HepG2 (cell line): ENCODE data around the gene SH3D19. TPM values are rescaled to one million over a fixed set of nuclear protein-coding genes. Genes with fewer than 3 reads are reported as not detected.

Source experiments
- FLYWCH1 ChIP-seq: sonication (generic); formaldehyde crosslinking; IDR thresholded peaks from 2 replicates; pipeline ENCODE4 v1.8.1; 2023; ENCODE audit warnings: mild to moderate bottlenecking, missing genetic modification reagents
- KDM2A ChIP-seq: sonication (generic); formaldehyde crosslinking; IDR thresholded peaks from 2 replicates; pipeline ENCODE4 v1.4.0; 2020; ENCODE audit warnings: low read depth, missing genetic modification reagents, borderline replicate concordance
- MXD1 ChIP-seq: sonication (generic); formaldehyde crosslinking; IDR thresholded peaks from 2 replicates; pipeline ENCODE4 v1.4.0; 2020; ENCODE audit warnings: mild to moderate bottlenecking, missing genetic modification reagents
- NFIC ChIP-seq: IDR thresholded peaks from 2 replicates; pipeline ENCODE4 v1.6.1; 2012; ENCODE audit warnings: mild to moderate bottlenecking, low read length, inconsistent platforms
- NR0B2 ChIP-seq: sonication (generic); formaldehyde crosslinking; IDR thresholded peaks from 2 replicates; pipeline ENCODE4 v1.4.0; 2020; ENCODE audit warnings: mild to moderate bottlenecking, missing genetic modification reagents
- PAF1 ChIP-seq: IDR thresholded peaks from 2 replicates; pipeline ENCODE4 v1.6.1; 2016; ENCODE audit warnings: missing genetic modification reagents, missing compliant biosample characterization
- PRDM10 ChIP-seq: sonication (generic); formaldehyde crosslinking; IDR thresholded peaks from 2 replicates; pipeline ENCODE4 v1.4.0; 2020; ENCODE audit warnings: low read depth, missing genetic modification reagents
- SMYD3 ChIP-seq: sonication (generic); formaldehyde crosslinking; IDR thresholded peaks from 2 replicates; pipeline ENCODE4 v1.8.1; 2023; ENCODE audit warnings: mild to moderate bottlenecking, missing genetic modification reagents
- U2AF2 ChIP-seq: fragments of 200-400 bp; formaldehyde crosslinking; IDR thresholded peaks from 2 replicates; pipeline ENCODE4 v1.6.1; 2017; ENCODE audit warnings: low read depth, mild to moderate bottlenecking, low read length
- ZNF225 ChIP-seq: sonication (generic); formaldehyde crosslinking; IDR thresholded peaks from 2 replicates; pipeline ENCODE4 v1.4.0; 2020; ENCODE audit warnings: mild to moderate bottlenecking, missing genetic modification reagents
- polyA plus RNA-seq, 8 experiments: library from polyadenylated mRNA; depleted of rRNA in 3 of 8; stranded (reverse) in 7 of 8; unstranded in 1 of 8; fragments of >200 nt; fragmentation: Illumina TruSeq in 4 of 8; extraction: Trizol in 4 of 8; gene quantifications; 2 replicates each; pipeline versions ENCODE4 v1.2.1 to v1.2.3, GENCODE V29; 2011 to 2016; ENCODE audit warnings: low read depth in 4 of 8, missing spikeins in 1 of 8, mixed read lengths in 1 of 8; ENCODE audit not compliant: insufficient read depth in 1 of 8
- total RNA-seq, 5 experiments: library from RNA; depleted of rRNA; stranded (reverse); fragments of >200 nt; fragmentation: Illumina TruSeq; extraction: Trizol; gene quantifications; 2 replicates each; pipeline ENCODE4 v1.2.3, GENCODE V29; 2016; ENCODE audit warnings: low read depth in 1 of 5
- TF ChIP-seq, protein P1 (sequence below), 2 experiments: fragments of 450-650 bp in 1 of 2; sonication (generic) in 1 of 2; formaldehyde crosslinking in 1 of 2; IDR thresholded peaks; 2 replicates each; pipeline versions ENCODE4 v1.6.1 to v1.8.0; 2016 to 2022; ENCODE audit warnings: antibody characterized with exemption in 1 of 2, mild to moderate bottlenecking in 1 of 2, missing genetic modification reagents in 1 of 2
- TF ChIP-seq, protein P2 (sequence below): sonication (generic); formaldehyde crosslinking; IDR thresholded peaks from 2 replicates; pipeline ENCODE4 v1.8.0; 2022; ENCODE audit warnings: mild to moderate bottlenecking, missing genetic modification reagents, borderline replicate concordance

SH3D19 gene
- total and polyA plus RNA-seq, 2 of the 13 experiments (the other 11 are each of a cell fraction or from before 2014, with no cell fraction given) = 31.2 to 38.0 TPM

- TF ChIP-seq, protein P1, sequence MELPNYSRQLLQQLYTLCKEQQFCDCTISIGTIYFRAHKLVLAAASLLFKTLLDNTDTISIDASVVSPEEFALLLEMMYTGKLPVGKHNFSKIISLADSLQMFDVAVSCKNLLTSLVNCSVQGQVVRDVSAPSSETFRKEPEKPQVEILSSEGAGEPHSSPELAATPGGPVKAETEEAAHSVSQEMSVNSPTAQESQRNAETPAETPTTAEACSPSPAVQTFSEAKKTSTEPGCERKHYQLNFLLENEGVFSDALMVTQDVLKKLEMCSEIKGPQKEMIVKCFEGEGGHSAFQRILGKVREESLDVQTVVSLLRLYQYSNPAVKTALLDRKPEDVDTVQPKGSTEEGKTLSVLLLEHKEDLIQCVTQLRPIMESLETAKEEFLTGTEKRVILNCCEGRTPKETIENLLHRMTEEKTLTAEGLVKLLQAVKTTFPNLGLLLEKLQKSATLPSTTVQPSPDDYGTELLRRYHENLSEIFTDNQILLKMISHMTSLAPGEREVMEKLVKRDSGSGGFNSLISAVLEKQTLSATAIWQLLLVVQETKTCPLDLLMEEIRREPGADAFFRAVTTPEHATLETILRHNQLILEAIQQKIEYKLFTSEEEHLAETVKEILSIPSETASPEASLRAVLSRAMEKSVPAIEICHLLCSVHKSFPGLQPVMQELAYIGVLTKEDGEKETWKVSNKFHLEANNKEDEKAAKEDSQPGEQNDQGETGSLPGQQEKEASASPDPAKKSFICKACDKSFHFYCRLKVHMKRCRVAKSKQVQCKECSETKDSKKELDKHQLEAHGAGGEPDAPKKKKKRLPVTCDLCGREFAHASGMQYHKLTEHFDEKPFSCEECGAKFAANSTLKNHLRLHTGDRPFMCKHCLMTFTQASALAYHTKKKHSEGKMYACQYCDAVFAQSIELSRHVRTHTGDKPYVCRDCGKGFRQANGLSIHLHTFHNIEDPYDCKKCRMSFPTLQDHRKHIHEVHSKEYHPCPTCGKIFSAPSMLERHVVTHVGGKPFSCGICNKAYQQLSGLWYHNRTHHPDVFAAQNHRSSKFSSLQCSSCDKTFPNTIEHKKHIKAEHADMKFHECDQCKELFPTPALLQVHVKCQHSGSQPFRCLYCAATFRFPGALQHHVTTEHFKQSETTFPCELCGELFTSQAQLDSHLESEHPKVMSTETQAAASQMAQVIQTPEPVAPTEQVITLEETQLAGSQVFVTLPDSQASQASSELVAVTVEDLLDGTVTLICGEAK (IDR thresholded peaks at IDR 0.05) = no peak
- TF ChIP-seq, protein P1 (CRISPR knock-in tag; IDR thresholded peaks at IDR 0.05) = peak; percentile 68; the same call in 1 of the 2 replicates
- TF ChIP-seq NR0B2 (0 out of 2 replicates have a peak, but pooled peaks have one; percentile 59), MXD1 (CRISPR knock-in tag) (no peak), SMYD3 (CRISPR knock-in tag) (peak; percentile 94), FLYWCH1 (CRISPR knock-in tag) (no peak), ZNF225 (CRISPR knock-in tag) (no peak), PRDM10 (CRISPR knock-in tag) (no peak), PAF1 (CRISPR knock-in tag) (no peak), U2AF2 (no peak), KDM2A (CRISPR knock-in tag) (peak; percentile 80; the same call in 1 of the 2 replicates), NFIC (peak; percentile 72; the same call in 1 of the 2 replicates)
- TF ChIP-seq, protein P2, sequence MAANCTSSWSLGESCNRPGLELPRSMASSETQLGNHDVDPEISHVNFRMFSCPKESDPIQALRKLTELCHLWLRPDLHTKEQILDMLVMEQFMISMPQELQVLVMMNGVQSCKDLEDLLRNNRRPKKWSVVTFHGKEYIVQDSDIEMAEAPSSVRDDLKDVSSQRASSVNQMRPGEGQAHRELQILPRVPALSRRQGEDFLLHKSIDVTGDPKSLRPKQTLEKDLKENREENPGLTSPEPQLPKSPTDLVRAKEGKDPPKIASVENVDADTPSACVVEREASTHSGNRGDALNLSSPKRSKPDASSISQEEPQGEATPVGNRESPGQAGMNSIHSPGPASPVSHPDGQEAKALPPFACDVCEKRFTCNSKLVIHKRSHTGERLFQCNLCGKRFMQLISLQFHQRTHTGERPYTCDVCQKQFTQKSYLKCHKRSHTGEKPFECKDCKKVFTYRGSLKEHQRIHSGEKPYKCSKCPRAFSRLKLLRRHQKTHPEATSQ (CRISPR knock-in tag) = peak; percentile 87; the same call in 1 of the 2 replicates
Observed at GRCh38 chr4:151325111-151325948, at the start of gene SH3D19 (continued).
